H1 (cell line): ENCODE data around the gene MIPOL1. TPM values are rescaled to one million over a fixed set of nuclear protein-coding genes. Genes with fewer than 3 reads are reported as not detected.

Experiments used
- CHD2 ChIP-seq: IDR thresholded peaks from 2 replicates; pipeline ENCODE4 v1.6.1; 2012; ENCODE audit warnings: low read length, improper control_type of control experiment
- CHD7 ChIP-seq: fragments of 300-600 bp; sonication (generic); IDR thresholded peaks from 2 replicates; pipeline ENCODE4 v1.7.1; 2012; ENCODE audit warnings: low read length, moderate library complexity, mild to moderate bottlenecking, inconsistent platforms; ENCODE audit not compliant: insufficient replicate concordance
- MAX ChIP-seq: IDR thresholded peaks from 2 replicates; pipeline ENCODE4 v1.6.1; 2012; ENCODE audit warnings: inconsistent platforms
- polyA plus RNA-seq, 7 experiments: library from polyadenylated mRNA; depleted of rRNA in 3 of 7; stranded (reverse) in 5 of 7; unstranded in 2 of 7; fragments of >200 nt in 5 of 7; fragments of 200-250 nt in 2 of 7; gene quantifications; 1 replicate in 5 of 7; 2 replicates in 1 of 7; 4 replicates in 1 of 7; pipeline versions ENCODE4 v1.2.1 to v1.2.3, GENCODE V29; 2011 to 2013; ENCODE audit warnings: missing spikeins in 2 of 7, mixed read lengths in 2 of 7
- total RNA-seq: library from RNA; stranded (reverse); fragmentation: NEBNext Ultra II Directional; extraction: Animal tissue kit (Norgen Biotek cat#: 25700); gene quantifications from 2 replicates; pipeline ENCODE4 v1.2.1, GENCODE V29; 2021

Gene MIPOL1
- total and polyA plus RNA-seq, 2 of the 8 experiments (the other 6 are each of a cell fraction or from before 2014, with no cell fraction given), result 2.8 to 23.9 TPM

- TF ChIP-seq CHD7, result no peak
- TF ChIP-seq MAX, result no peak
- TF ChIP-seq CHD2, result no peak
Observed at GRCh38 chr14:37279818-37280217, 82.1 kb downstream of the MIPOL1 start (continued).
